Motor neuron (in vitro differentiated cells): Measurements from ENCODE around the gene TENM3. TPM values are rescaled to one million over a fixed set of nuclear protein-coding genes. Genes with fewer than 3 reads are reported as not detected.
A peak's percentile ranks its signal among the peaks of the same experiment; 100 is the strongest.

Experiments used
- ATAC-seq, 8 experiments: fragments of 200-7000 bp; cut with Tn5 transposase; replicated peaks in 6 of 8; 2 replicates each; pipeline ENCODE4 v1.8.0; 2021; ENCODE audit warnings: mild to moderate bottlenecking in 8 of 8, moderate library complexity in 8 of 8
- H3K27ac ChIP-seq, 2 donors: fragments of 250-450 bp; sonication (Bioruptor Pico); 2 replicates each; pipeline ENCODE4 v1.9.0; 2021; ENCODE audit warnings: antibody characterized with exemption in 2 of 2, mild to moderate bottlenecking in 2 of 2, moderate library complexity in 1 of 2
- H3K4me1 ChIP-seq, 2 donors: fragments of 250-450 bp; sonication (Bioruptor Pico); replicated peaks in 1 of 2; 2 replicates each; pipeline ENCODE4 v1.6.1; 2021; ENCODE audit warnings: antibody characterized with exemption in 2 of 2, mild to moderate bottlenecking in 2 of 2, moderate library complexity in 1 of 2
- H3K4me3 ChIP-seq, 5 donors: fragments of 250-450 bp; sonication (Bioruptor Pico); 2 replicates each; pipeline ENCODE4 v1.9.0; 2021; ENCODE audit warnings: antibody characterized with exemption in 5 of 5, mild to moderate bottlenecking in 5 of 5, moderate library complexity in 4 of 5
- WGBS, 10 experiments: fragments of 450-650 bp; shearing (Covaris generic); methylation state at CpG; one replicate each; pipeline ENCODE4 v1.0.0; 2022; 5-methylcytosine and 5-hydroxymethylcytosine counted together
- in situ Hi-C, 9 experiments: fragments of 400-800 bp; cut with MboI; loops; one replicate each; pipeline ENCODE4 v1.15.0; 2021; ENCODE audit warnings: low sequenced_read_pairs in 9 of 9, low pct_unique_long_range_greater_than_20kb in 2 of 9; ENCODE audit not compliant: unreplicated experiment in 9 of 9
- total RNA-seq, 8 experiments: library from RNA; unstranded; fragments of 300-600 nt; gene quantifications; 2 replicates each; pipeline versions ENCODE4 v1.2.3 to v1.2.4, GENCODE V29; 2022

TENM3 gene
- total RNA-seq, 8 experiments from 2014 or later: 9.1 to 129 (median 42.0) TPM

- Histone ChIP-seq H3K27ac (no peak overlapping the region), H3K4me3 (no peak overlapping the region), H3K4me1 (peaks cover 8 to 17% of the 10 kb centered on the region in 2 donors)
- 18 to 100% (median 60%) methylated on average over 1 to 3 of the region's 3 CpGs; no CpG with 5 or more reads in 3 of the 10 experiments for WGBS, 10 experiments
- in situ Hi-C loops: no loop called here
- ATAC-seq: peak in 5 of 8 experiments; percentile 59 to 70 (median 69)
These were observed 28.1 kb upstream of the TENM3 start for GRCh38 chr4:182215148-182215547.

DNA sequence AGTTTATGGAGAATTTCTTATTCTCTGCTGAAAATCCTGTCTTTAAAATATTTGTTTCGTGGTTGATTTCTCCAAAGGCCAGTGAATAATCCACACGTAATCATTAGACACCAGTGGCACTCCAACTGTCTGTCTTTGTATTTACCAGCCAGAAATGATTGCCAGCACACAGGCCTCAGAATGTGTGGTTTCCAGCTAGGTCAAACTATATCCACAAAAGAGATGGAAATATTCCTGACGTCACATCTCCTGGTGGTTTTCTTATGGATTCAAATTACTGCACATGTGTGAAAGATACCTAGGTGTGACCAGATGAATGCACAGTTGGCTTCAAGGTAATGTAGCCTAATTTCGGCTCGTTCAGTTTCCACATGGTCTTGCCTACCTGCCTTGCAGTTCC lies 27.2 kb upstream of the TENM3 start:
- in situ Hi-C loops: no loop called here
- Histone ChIP-seq H3K4me1 (peaks cover 8 to 17% of the 10 kb centered on the region in 2 donors), H3K27ac (no peak overlapping the region), H3K4me3 (no peak overlapping the region)
- ATAC-seq: no peak
- 16 to 100% (median 93%) methylated on average over 1 to 4 of the region's 5 CpGs; no CpG with 5 or more reads in 3 of the 10 experiments for WGBS, 10 experiments

- peaks cover 8 to 14% of the 10 kb centered on the region in 2 donors for H3K4me1 ChIP-seq
- no peak overlapping the region for H3K27ac ChIP-seq
- in situ Hi-C loops: no loop called here
- 20 to 100% (median 92%) methylated on average over 1 to 6 of the region's 6 CpGs for WGBS, 10 experiments
- no peak overlapping the region for H3K4me3 ChIP-seq
- ATAC-seq: peak in 4 of 8 experiments; percentile 25 to 82 (median 58)
These were observed 23.7 kb upstream of the TENM3 start for GRCh38 chr4:182219411-182220056.

DNA sequence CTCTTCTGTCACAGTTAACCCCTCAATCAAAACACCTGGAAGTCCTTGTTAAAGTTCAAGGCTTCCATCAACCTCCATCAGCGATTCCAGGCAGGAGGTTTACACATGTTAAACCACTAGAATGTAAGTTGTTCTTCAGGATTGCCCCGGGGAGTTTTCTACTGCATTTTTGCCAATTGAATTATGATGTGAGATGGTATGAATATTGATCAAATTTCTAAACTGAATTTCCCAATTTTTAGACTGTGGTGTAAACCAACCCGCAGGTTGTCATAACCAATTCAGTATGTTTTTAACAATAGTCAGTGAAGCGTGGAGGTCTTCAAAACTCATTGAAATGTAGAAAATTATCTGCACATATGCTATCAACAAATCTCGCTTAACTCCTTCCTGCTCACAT lies 21.2 kb upstream of the TENM3 start:
- in situ Hi-C loops: no loop called here
- H3K4me3 ChIP-seq: no peak overlapping the region
- H3K27ac ChIP-seq: no peak overlapping the region
- no peak for ATAC-seq
- peaks cover 0 to 7% of the 10 kb centered on the region in 2 donors for H3K4me1 ChIP-seq
- WGBS, 10 experiments: 19 to 100% (median 88%) methylated on average over 1 to 5 of the region's 5 CpGs

- no peak for ATAC-seq
- H3K4me1 ChIP-seq: peaks cover 0 to 7% of the 10 kb centered on the region in 2 donors
- in situ Hi-C loops: no loop called here
- H3K4me3 ChIP-seq: no peak overlapping the region
- WGBS, 10 experiments: 28 to 100% (median 100%) methylated on average over 2 of the region's 2 CpGs; no CpG with 5 or more reads in 1 of the 10 experiments
- H3K27ac ChIP-seq: no peak overlapping the region
These were observed 20.4 kb upstream of the TENM3 start for GRCh38 chr4:182222766-182223165.

GRCh38 chr4:182223708-182224107 lies 19.5 kb upstream of the TENM3 start:
- WGBS, 10 experiments: 32 to 100% (median 92%) methylated on average over 2 to 4 of the region's 4 CpGs; no CpG with 5 or more reads in 1 of the 10 experiments
- in situ Hi-C loops: no loop called here
- ATAC-seq: no peak
- Histone ChIP-seq H3K27ac (no peak overlapping the region), H3K4me1 (peaks cover 0 to 7% of the 10 kb centered on the region in 2 donors), H3K4me3 (no peak overlapping the region)

GRCh38 chr4:182224192-182224850 lies 18.9 kb upstream of the TENM3 start:
- 2 to 96% (median 80%) methylated on average over 2 to 9 of the region's 9 CpGs for WGBS, 10 experiments
- H3K4me3 ChIP-seq: no peak overlapping the region
- ATAC-seq: no peak
- H3K27ac ChIP-seq: no peak overlapping the region
- in situ Hi-C loops: no loop called here
- peaks cover 0 to 7% of the 10 kb centered on the region in 2 donors for H3K4me1 ChIP-seq

- Histone ChIP-seq H3K27ac (no peak overlapping the region), H3K4me3 (no peak overlapping the region), H3K4me1 (peaks cover 0 to 7% of the 10 kb centered on the region in 2 donors)
- WGBS, 10 experiments: 18 to 100% (median 96%) methylated on average over 2 to 9 of the region's 9 CpGs; no CpG with 5 or more reads in 2 of the 10 experiments
- ATAC-seq: no peak
- in situ Hi-C loops: no loop called here
These were observed 17.8 kb upstream of the TENM3 start for GRCh38 chr4:182225257-182225852.

DNA sequence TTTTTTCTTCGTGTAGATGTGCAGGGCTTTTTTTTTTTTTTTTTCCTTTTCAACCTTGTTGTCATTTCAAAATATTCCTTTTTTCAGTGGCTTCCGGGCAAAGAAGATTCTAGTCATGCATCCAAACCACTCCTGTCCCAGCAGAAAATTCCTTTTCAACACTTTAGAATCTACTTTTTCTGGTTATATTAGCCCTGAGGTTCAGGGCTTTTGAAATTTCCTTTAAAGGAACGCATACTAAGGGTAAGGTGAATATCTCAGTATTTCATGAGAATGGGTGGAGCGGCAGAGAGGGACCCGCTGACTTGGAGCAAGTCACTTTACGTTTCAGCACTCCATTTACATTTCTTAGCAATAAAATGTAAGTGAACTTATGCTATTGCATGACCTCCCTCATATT lies 15.6 kb upstream of the TENM3 start:
- 21 to 95% (median 86%) methylated on average over 3 to 6 of the region's 6 CpGs; no CpG with 5 or more reads in 1 of the 10 experiments for WGBS, 10 experiments
- Histone ChIP-seq H3K27ac (no peak overlapping the region), H3K4me3 (no peak overlapping the region), H3K4me1 (peaks cover 0 to 7% of the 10 kb centered on the region in 2 donors)
- in situ Hi-C loops: no loop called here
- ATAC-seq: no peak

GRCh38 chr4:182228991-182229577 lies 14.1 kb upstream of the TENM3 start:
- 0 to 97% (median 83%) methylated on average over 3 to 7 of the region's 7 CpGs for WGBS, 10 experiments
- Histone ChIP-seq H3K4me3 (no peak overlapping the region), H3K4me1 (no peaks in the 10 kb centered on the region), H3K27ac (no peak overlapping the region)
- in situ Hi-C loops: no loop called here
- ATAC-seq: peak in 1 of 8 experiments; percentile 60

DNA sequence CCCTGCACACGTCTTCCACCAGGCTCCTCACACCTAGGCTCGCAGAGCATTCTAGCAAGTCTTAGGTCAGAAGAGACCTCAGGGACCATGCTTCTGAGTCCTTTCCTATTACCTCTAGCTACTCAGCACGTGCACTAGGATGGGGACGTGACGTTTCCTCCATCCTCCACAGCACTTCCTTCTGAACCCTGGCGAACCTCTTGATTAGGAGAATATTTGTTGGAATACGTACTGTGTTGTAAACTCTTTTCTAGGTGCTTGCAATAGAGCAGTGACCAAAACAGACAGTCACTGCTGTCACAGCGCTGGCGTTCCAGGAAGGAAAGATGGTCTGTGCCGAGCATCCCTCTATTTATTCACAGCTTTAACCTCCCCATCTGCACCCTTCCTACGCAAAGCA lies 12.9 kb upstream of the TENM3 start:
- Histone ChIP-seq H3K4me1 (no peaks in the 10 kb centered on the region), H3K27ac (no peak overlapping the region), H3K4me3 (no peak overlapping the region)
- 20 to 100% (median 100%) methylated on average over 1 to 7 of the region's 11 CpGs for WGBS, 10 experiments
- no peak for ATAC-seq
- in situ Hi-C loops: no loop called here

DNA sequence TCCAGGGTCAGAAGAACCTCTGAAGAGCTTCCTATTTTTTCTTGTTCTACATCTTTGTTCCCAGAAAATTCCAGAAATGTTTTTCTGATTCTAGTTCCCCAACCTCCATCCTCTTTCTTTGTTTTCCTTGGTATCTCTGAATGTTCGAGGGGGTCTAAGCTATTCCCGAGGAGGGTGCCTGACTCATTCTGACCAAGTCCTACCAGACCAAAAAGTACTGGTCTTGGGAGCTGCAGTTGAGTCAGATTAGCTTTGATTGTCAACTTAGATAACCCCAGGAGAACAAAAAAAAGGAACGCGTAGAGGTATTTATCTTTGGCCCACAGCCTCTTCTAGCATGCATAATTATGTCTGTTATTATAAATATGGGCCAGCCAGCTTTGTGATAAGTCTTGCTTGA lies 12.1 kb upstream of the TENM3 start:
- no peak overlapping the region for H3K4me3 ChIP-seq
- H3K27ac ChIP-seq: no peak overlapping the region
- ATAC-seq: peak in 1 of 8 experiments; percentile 29
- in situ Hi-C loops: no loop called here
- WGBS, 10 experiments: 8 to 100% (median 89%) methylated on average over 2 to 4 of the region's 4 CpGs; no CpG with 5 or more reads in 4 of the 10 experiments
- no peaks in the 10 kb centered on the region for H3K4me1 ChIP-seq

GRCh38 chr4:182231496-182231895 lies 11.7 kb upstream of the TENM3 start:
- H3K4me3 ChIP-seq: no peak overlapping the region
- no peaks in the 10 kb centered on the region for H3K4me1 ChIP-seq
- peak in 1 of 8 experiments; percentile 11 for ATAC-seq
- WGBS, 10 experiments: 0 to 100% (median 87%) methylated on average over 1 to 5 of the region's 5 CpGs; no CpG with 5 or more reads in 4 of the 10 experiments
- in situ Hi-C loops: no loop called here
- H3K27ac ChIP-seq: no peak overlapping the region
